Thoracic aorta (tissue), 2 donors: ENCODE measurements around the gene LYSMD2. TPM values are rescaled to one million over a fixed set of nuclear protein-coding genes. Genes with fewer than 3 reads are reported as not detected.

Experiments used
- ATAC-seq: fragments of 150-250 bp; one replicate; pipeline ENCODE4 v1.8.0; 2017; ENCODE audit warnings: low read depth; ENCODE audit not compliant: insufficient number of reproducible peaks, low FRiP score
- DNase-seq: peaks from one replicate; pipeline ENCODE4 v3.0.0-alpha.2; 2020; ENCODE audit warnings: low spot score
- H3K27ac ChIP-seq, 2 donors: fragments of 200-600 bp; sonication (generic); 1 replicate in 1 of 2; 2 replicates in 1 of 2; pipeline ENCODE4 v1.5.1; 2016; ENCODE audit warnings: mild to moderate bottlenecking in 2 of 2, moderate library complexity in 2 of 2
- H3K27me3 ChIP-seq: fragments of 200-600 bp; sonication (generic); replicated peaks from 2 replicates; pipeline ENCODE4 v1.6.0; 2016; ENCODE audit warnings: mild to moderate bottlenecking; ENCODE audit not compliant: insufficient read depth
- H3K36me3 ChIP-seq: fragments of 200-600 bp; sonication (generic); one replicate; pipeline ENCODE4 v1.5.1; 2016
- H3K4me1 ChIP-seq, 2 donors: fragments of 200-600 bp; sonication (generic); 1 replicate in 1 of 2; 2 replicates in 1 of 2; pipeline versions ENCODE4 v1.5.1 to v1.6.0; 2016; ENCODE audit warnings: low read depth in 2 of 2, mild to moderate bottlenecking in 1 of 2; ENCODE audit not compliant: control insufficient read depth in 1 of 2
- H3K4me3 ChIP-seq: fragments of 200-600 bp; sonication (generic); 2 replicates; pipeline ENCODE4 v1.5.1; 2016; ENCODE audit warnings: mild to moderate bottlenecking
- H3K9me3 ChIP-seq: fragments of 200-600 bp; sonication (generic); 2 replicates; pipeline ENCODE4 v1.5.1; 2016
- CTCF ChIP-seq: fragments of 200-600 bp; sonication (generic); IDR thresholded peaks from one replicate; pipeline ENCODE4 v1.5.1; 2019; ENCODE audit warnings: antibody characterized with exemption
- total RNA-seq, 2 donors: library from RNA; depleted of rRNA; stranded (reverse); fragments of >200 nt; gene quantifications; one replicate each; pipeline versions ENCODE4 v1.1.0 to v1.2.3, GENCODE V29; 2016

Gene LYSMD2
- total RNA-seq, 2 donors from 2014 or later = 16.8 to 21.8 TPM

- no peak for TF ChIP-seq CTCF
- peaks cover 5% of the 10 kb centered on the region for H3K36me3 ChIP-seq
- ATAC-seq (no peak), DNase-seq (no peak)
- no peak overlapping the region for H3K27ac ChIP-seq
- H3K4me3 ChIP-seq = no peak overlapping the region
- no peaks in the 10 kb centered on the region for H3K4me1 ChIP-seq
- H3K27me3 ChIP-seq = no peaks in the 10 kb centered on the region
- H3K9me3 ChIP-seq = no peaks in the 10 kb centered on the region
Observed at GRCh38 chr15:51720201-51720995, 17.1 kb downstream of the LYSMD2 start.

GRCh38 chr15:51718746-51719145 lies 18.7 kb downstream of the LYSMD2 start:
- H3K27ac ChIP-seq = no peak overlapping the region
- peaks cover 5% of the 10 kb centered on the region for H3K36me3 ChIP-seq
- no peaks in the 10 kb centered on the region for H3K4me1 ChIP-seq
- H3K27me3 ChIP-seq = no peaks in the 10 kb centered on the region
- no peak for ATAC-seq
- no peak for TF ChIP-seq CTCF
- DNase-seq = no peak
- no peak overlapping the region for H3K4me3 ChIP-seq
- no peaks in the 10 kb centered on the region for H3K9me3 ChIP-seq

GRCh38 chr15:51718219-51718618 lies 19.2 kb downstream of the LYSMD2 start:
- Histone ChIP-seq H3K36me3 (peaks cover 5% of the 10 kb centered on the region), H3K27me3 (no peaks in the 10 kb centered on the region), H3K4me1 (no peaks in the 10 kb centered on the region), H3K4me3 (no peak overlapping the region), H3K27ac (no peak overlapping the region), H3K9me3 (no peaks in the 10 kb centered on the region)
- no peak for TF ChIP-seq CTCF
- DNase-seq = no peak
- ATAC-seq = no peak

GRCh38 chr15:51714911-51715310 lies 22.5 kb downstream of the LYSMD2 start:
- no peaks in the 10 kb centered on the region for H3K27me3 ChIP-seq
- H3K9me3 ChIP-seq = no peaks in the 10 kb centered on the region
- no peaks in the 10 kb centered on the region for H3K36me3 ChIP-seq
- no peaks in the 10 kb centered on the region for H3K4me1 ChIP-seq
- DNase-seq = no peak
- no peak for TF ChIP-seq CTCF
- no peak overlapping the region for H3K27ac ChIP-seq
- no peak for ATAC-seq
- H3K4me3 ChIP-seq = no peak overlapping the region

- Histone ChIP-seq H3K36me3 (no peaks in the 10 kb centered on the region), H3K9me3 (no peaks in the 10 kb centered on the region), H3K27me3 (no peaks in the 10 kb centered on the region), H3K4me3 (no peak overlapping the region), H3K4me1 (no peaks in the 10 kb centered on the region), H3K27ac (no peak overlapping the region)
- ATAC-seq = no peak
- no peak for DNase-seq
- TF ChIP-seq CTCF = no peak
Observed at GRCh38 chr15:51714162-51714561, 23.3 kb downstream of the LYSMD2 start.
